PC-9 (cell line): ENCODE results near the gene DIDO1. TPM values are rescaled to one million over a fixed set of nuclear protein-coding genes. Genes with fewer than 3 reads are reported as not detected.
A peak's percentile ranks its signal among the peaks of the same experiment; 100 is the strongest.
"Not testable (repeated sequence)": the region's sequence is repeated elsewhere in the genome, so short reads cannot be mapped to it uniquely, and the experiment has no call there.

Source experiments
- BruUV-seq: library from RNA; stranded (reverse); fragments of 400-500 nt; replicated peaks from 2 replicates; lab custom pipeline; 2021; lab: Mats Ljungman, UMichigan
- CTCF ChIA-PET: fragments of 300-600 bp; sonication (Branson Sonifier 250); formaldehyde crosslinking; loops from one replicate; lab custom pipeline; 2022; ENCODE audit warnings: antibody characterized with exemption; lab: Charles Lee
- POLR2A ChIA-PET: fragments of 300-600 bp; sonication (Branson Sonifier 250); formaldehyde crosslinking; loops from one replicate; lab custom pipeline; 2022; ENCODE audit warnings: antibody characterized with exemption; ENCODE audit not compliant: unreplicated experiment; lab: Charles Lee
- DNase-seq, 2 experiments: peaks; one replicate each; pipeline versions ENCODE4 v3.0.0 to v3.0.0-alpha.2; 2015 to 2022; ENCODE audit warnings: mixed read lengths in 1 of 2
- H2AFZ ChIP-seq: fragments of 200-600 bp; sonication (generic); 2 replicates; pipeline ENCODE4 v1.8.1; 2017; ENCODE audit warnings: antibody characterized with exemption
- H3F3A ChIP-seq: fragments of 200-600 bp; sonication (generic); 2 replicates; pipeline ENCODE4 v1.8.1; 2017; ENCODE audit warnings: antibody characterized with exemption, mild to moderate bottlenecking, low read depth; ENCODE audit not compliant: insufficient read depth
- H3K27ac ChIP-seq: fragments of 200-600 bp; sonication (generic); 2 replicates; pipeline ENCODE4 v1.6.1; 2016; ENCODE audit warnings: mixed run types
- H3K27me3 ChIP-seq: fragments of 200-600 bp; sonication (generic); 2 replicates; pipeline ENCODE4 v1.6.1; 2016; ENCODE audit warnings: low read depth, mixed run types; ENCODE audit not compliant: insufficient read depth
- H3K36me3 ChIP-seq: fragments of 200-600 bp; sonication (generic); 2 replicates; pipeline ENCODE4 v1.6.1; 2016; ENCODE audit warnings: low read depth, mixed run types
- H3K4me1 ChIP-seq: fragments of 200-600 bp; sonication (generic); replicated peaks from 2 replicates; pipeline ENCODE4 v1.6.1; 2016; ENCODE audit warnings: mixed run types; ENCODE audit not compliant: insufficient read depth
- H3K4me2 ChIP-seq: fragments of 200-600 bp; sonication (generic); 2 replicates; pipeline ENCODE4 v1.6.1; 2017; ENCODE audit warnings: mixed run types
- H3K4me3 ChIP-seq: fragments of 200-600 bp; sonication (generic); 2 replicates; pipeline ENCODE4 v1.6.1; 2016; ENCODE audit warnings: mixed run types
- H3K79me2 ChIP-seq: fragments of 200-600 bp; sonication (generic); 2 replicates; pipeline ENCODE4 v1.6.1; 2017; ENCODE audit warnings: low read depth, mixed run types
- H3K9me2 ChIP-seq: fragments of 200-600 bp; sonication (generic); 2 replicates; pipeline ENCODE4 v1.8.1; 2017; ENCODE audit warnings: mild to moderate bottlenecking; ENCODE audit not compliant: insufficient read depth
- H3K9me3 ChIP-seq: fragments of 200-600 bp; sonication (generic); 2 replicates; pipeline ENCODE4 v1.8.1; 2016; ENCODE audit warnings: low read depth; ENCODE audit not compliant: insufficient read depth
- H4K20me1 ChIP-seq: fragments of 200-600 bp; sonication (generic); 2 replicates; pipeline ENCODE4 v1.8.1; 2017; ENCODE audit not compliant: insufficient read depth
- CTCF ChIP-seq: fragments of 200-600 bp; sonication (generic); conservative IDR thresholded peaks from 2 replicates; pipeline ENCODE4 v1.6.1; 2017; ENCODE audit warnings: mixed run types, antibody characterized with exemption, mild to moderate bottlenecking, moderate library complexity
- EZH2 ChIP-seq: fragments of 200-600 bp; sonication (generic); IDR thresholded peaks from 2 replicates; pipeline ENCODE4 v1.8.0; 2017; ENCODE audit warnings: antibody characterized with exemption, low read depth
- intact Hi-C: fragments of 100-400 bp; cut with micrococcal nuclease; formaldehyde crosslinking; loops from one replicate; pipeline ENCODE4 v1.10.0; 2022; ENCODE audit not compliant: unreplicated experiment
- total RNA-seq: library from RNA; stranded (reverse); gene quantifications from 2 replicates; pipeline ENCODE4 v1.2.3, GENCODE V29; 2021

DIDO1 gene
- total RNA-seq, 1 experiment from 2014 or later: 61.4 TPM

DNA sequence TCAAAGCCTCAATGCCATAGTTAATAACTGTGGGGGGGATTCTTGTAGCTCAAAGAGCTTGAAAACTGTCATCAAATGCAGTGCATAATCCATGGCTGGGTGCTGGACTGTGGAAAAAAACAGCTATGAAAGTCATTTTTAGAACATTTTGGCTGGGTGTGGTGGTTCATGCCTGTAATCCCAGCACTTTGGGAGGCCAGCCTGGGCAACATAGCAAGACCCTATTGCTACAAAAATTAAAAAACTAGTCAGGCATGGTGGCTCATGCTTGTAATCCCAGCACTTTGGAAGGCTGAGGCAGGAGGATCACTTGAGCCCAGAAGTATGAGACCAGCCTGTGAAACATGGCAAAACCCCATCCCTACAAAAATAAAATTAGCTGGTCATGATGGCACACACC lies 76.9 kb downstream of the DIDO1 start:
- Histone ChIP-seq H3K4me1 (no peaks in the 10 kb centered on the region), H2AFZ (no peak overlapping the region), H3F3A (no peaks in the 10 kb centered on the region; the same call in 1 of the 2 replicates), H3K27me3 (no peaks in the 10 kb centered on the region), H3K79me2 (no peaks in the 10 kb centered on the region), H3K4me2 (no peak overlapping the region), H3K4me3 (no peak overlapping the region), H4K20me1 (no peaks in the 10 kb centered on the region; the same call in 1 of the 2 replicates), H3K9me2 (no peaks in the 10 kb centered on the region), H3K27ac (no peak overlapping the region), H3K36me3 (peaks cover 4% of the 10 kb centered on the region; the same call in 1 of the 2 replicates), H3K9me3 (no peaks in the 10 kb centered on the region)
- CTCF ChIA-PET: interaction anchor here (0.7 kb wide), 1 partner anchor 231 kb away, joined by 3 read pairs; no protein-coding TSS in a partner anchor
- BruUV-seq: no TSS peak
- no peak for TF ChIP-seq EZH2
- TF ChIP-seq CTCF: no peak
- no peak for DNase-seq
- POLR2A ChIA-PET: interaction anchor here (0.5 kb wide), 1 partner anchor 276 kb away, joined by 5 read pairs; no protein-coding TSS in a partner anchor
- intact Hi-C loops: no loop called here

GRCh38 chr20:62848917-62849316 lies 77.4 kb downstream of the DIDO1 start:
- H3K4me3 ChIP-seq, H3K27me3 ChIP-seq, H3F3A ChIP-seq, intact Hi-C loops, H3K9me3 ChIP-seq, H2AFZ ChIP-seq, H3K79me2 ChIP-seq, H4K20me1 ChIP-seq, POLR2A ChIA-PET, H3K4me2 ChIP-seq, H3K4me1 ChIP-seq, BruUV-seq, H3K9me2 ChIP-seq, H3K27ac ChIP-seq, DNase-seq, H3K36me3 ChIP-seq: not testable (repeated sequence)
- CTCF ChIA-PET: interaction anchor here (0.6 to 0.7 kb wide), 2 partner anchors 165 to 231 kb away, joined by 3 read pairs; no protein-coding TSS in a partner anchor

GRCh38 chr20:62846166-62846890 lies 80.0 kb downstream of the DIDO1 start:
- Histone ChIP-seq H4K20me1 (no peaks in the 10 kb centered on the region; the same call in 1 of the 2 replicates), H3K4me2 (no peak overlapping the region), H3K36me3 (no peaks in the 10 kb centered on the region; the same call in 1 of the 2 replicates), H3F3A (peaks cover 8% of the 10 kb centered on the region; the same call in 1 of the 2 replicates), H3K79me2 (no peaks in the 10 kb centered on the region), H3K4me3 (no peak overlapping the region), H3K27ac (no peak overlapping the region), H3K27me3 (no peaks in the 10 kb centered on the region), H3K4me1 (no peaks in the 10 kb centered on the region), H2AFZ (no peak overlapping the region), H3K9me2 (no peaks in the 10 kb centered on the region), H3K9me3 (no peaks in the 10 kb centered on the region)
- no peak for TF ChIP-seq EZH2
- no peak for TF ChIP-seq CTCF
- DNase-seq: peak in 1 of 2 experiments; percentile 26
- CTCF ChIA-PET: interaction anchor here (0.6 to 1.1 kb wide), 3 partner anchors 24 to 38 kb away, joined by 5 to 8 read pairs (median 6); no protein-coding TSS in a partner anchor
- no TSS peak for BruUV-seq
- POLR2A ChIA-PET: no interaction called here
- intact Hi-C loops: no loop called here
